NCI-H1105 treated with DMSO at 0.1 percent for 48 hours (cell line): ENCODE data around the gene KAT6B.
A peak's percentile ranks its signal among the peaks of the same experiment; 100 is the strongest.

Experiments
- DNase-seq: peaks from one replicate; lab custom pipeline; 2025; lab: John Stamatoyannopoulos, UW

Gene KAT6B

GRCh38 chr10:75015442-75015841 is 189.0 kb downstream of the KAT6B start:
- DNase-seq, result no peak

GRCh38 chr10:75016325-75016724 is 189.9 kb downstream of the KAT6B start:
- peak; percentile 25 for DNase-seq

GRCh38 chr10:75018251-75018650 is 191.9 kb downstream of the KAT6B start:
- DNase-seq, result no peak

- no peak for DNase-seq
Observed at GRCh38 chr10:75018686-75019307, 192.4 kb downstream of the KAT6B start.

- DNase-seq, result peak; percentile 90
Observed at GRCh38 chr10:75019370-75019769, 193.0 kb downstream of the KAT6B start.

- DNase-seq, result no peak
Observed at GRCh38 chr10:75020168-75020567, 193.8 kb downstream of the KAT6B start.

GRCh38 chr10:75021379-75022249 is 195.2 kb downstream of the KAT6B start:
- DNase-seq, result peak; percentile 40

GRCh38 chr10:75023074-75023473 is 196.7 kb downstream of the KAT6B start:
- DNase-seq, result no peak

GRCh38 chr10:75024971-75025523 is 198.6 kb downstream of the KAT6B start:
- DNase-seq, result peak; percentile 62

GRCh38 chr10:75028049-75028448 is 201.6 kb downstream of the KAT6B start:
- DNase-seq, result no peak

- no peak for DNase-seq
Observed at GRCh38 chr10:75028748-75029147, 202.3 kb downstream of the KAT6B start.

GRCh38 chr10:75029420-75029819 is 203.0 kb downstream of the KAT6B start:
- no peak for DNase-seq

GRCh38 chr10:75029857-75030256 is 203.5 kb downstream of the KAT6B start:
- DNase-seq, result no peak

- DNase-seq, result no peak
Observed at GRCh38 chr10:75030371-75030770, 204.0 kb downstream of the KAT6B start.

GRCh38 chr10:75032119-75032518 is 205.7 kb downstream of the KAT6B start:
- DNase-seq, result no peak

- DNase-seq, result no peak
Observed at GRCh38 chr10:75032813-75033212, 206.4 kb downstream of the KAT6B start.

GRCh38 chr10:75033399-75034130 is 207.2 kb downstream of the KAT6B start:
- no peak for DNase-seq

GRCh38 chr10:75034131-75034512 is 207.7 kb downstream of the KAT6B start:
- no peak for DNase-seq

GRCh38 chr10:75034714-75035258 is 208.4 kb downstream of the KAT6B start:
- DNase-seq, result no peak

GRCh38 chr10:75035975-75036708 is 209.7 kb downstream of the KAT6B start:
- DNase-seq, result no peak
